ENCODE data around the gene ZNF267.
"Not testable (repeated sequence)": the region's sequence is repeated elsewhere in the genome, so short reads cannot be mapped to it uniquely, and the experiment has no call there.

The ZNF267 gene

DNA sequence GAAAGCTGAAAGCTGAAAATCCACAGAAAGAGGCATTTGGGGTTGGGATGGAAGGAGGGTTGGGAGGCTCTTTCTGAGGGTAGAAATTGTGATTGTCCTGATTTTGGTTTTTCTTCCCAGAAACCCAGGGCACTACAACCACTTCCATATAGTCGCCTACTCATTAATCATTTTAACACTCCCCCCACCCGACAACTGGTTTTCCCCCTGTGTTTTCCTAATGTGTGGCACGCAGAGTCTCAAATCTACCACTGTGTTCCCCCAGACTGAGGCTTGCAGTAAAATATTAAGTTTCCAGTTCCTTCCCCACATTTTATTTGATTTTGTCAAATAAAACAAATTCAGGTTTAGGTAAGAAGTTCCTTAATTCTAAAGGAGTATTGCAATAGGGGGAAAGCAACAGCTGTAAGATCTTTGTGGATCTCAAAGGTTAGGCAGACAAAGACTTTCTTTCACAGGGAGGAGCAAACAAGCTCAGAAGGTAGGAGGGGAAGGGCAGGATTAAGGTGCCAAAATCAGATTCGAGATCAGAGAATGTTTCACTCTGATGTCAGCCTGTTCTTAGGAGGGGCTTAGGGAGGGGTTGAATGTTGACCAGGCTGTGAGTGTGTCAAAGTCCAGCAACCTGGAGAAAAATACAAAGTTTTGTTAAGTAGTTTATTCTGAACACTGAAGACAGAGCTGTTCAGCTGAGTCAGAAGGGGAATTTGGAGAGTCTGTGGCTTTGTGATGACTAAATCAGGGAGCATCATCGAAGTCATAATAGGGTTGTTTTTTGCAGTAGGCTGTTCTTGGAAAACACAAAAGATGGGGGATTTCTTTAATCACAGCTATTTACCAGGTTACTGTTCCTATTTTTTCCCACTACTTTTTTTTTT, 3.6 kb downstream of the ZNF267 start:
- intact Hi-C loops (cut with DNase I) = no loop called here
- DNase-seq = peak in 3 of 42 donors; percentile 13 to 55 (median 31)

DNA sequence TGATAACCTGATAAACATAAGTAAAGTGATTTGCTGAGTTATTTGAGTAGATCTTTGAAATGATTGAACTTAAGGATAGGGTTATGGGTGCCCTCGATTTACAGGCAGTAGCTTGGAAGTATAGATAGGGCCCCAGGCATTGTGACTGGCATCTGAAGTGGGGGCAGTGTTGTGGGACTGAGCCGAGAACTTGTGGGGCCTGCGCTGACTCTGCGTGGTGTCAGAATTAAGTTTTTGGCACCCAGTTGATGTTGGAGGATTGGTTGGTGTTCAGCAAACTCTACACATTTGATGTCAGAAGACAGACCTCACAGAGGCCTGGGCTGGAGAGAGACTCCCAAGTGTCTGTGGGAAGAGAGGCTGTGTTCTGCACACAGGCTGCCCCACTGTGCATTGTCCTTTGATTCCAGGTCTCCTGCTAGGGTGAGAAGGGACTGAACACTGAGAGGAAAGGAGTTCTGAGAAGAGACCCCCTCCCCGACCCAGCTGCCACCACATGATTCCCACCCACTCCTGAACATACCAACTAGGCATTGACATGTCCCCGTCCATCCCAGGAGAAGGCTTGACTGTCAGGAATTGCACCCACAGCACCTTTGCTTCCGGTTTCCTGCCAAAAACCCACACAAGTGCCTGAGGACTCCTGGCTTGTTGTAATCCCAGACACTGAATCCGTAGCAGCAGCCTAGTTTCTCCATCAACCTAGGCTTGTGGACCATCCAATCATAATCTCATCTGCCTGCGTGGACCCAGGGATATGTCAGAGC, 4.5 kb downstream of the ZNF267 start:
- DNase-seq = no peak
- intact Hi-C loops (cut with DNase I) = no loop called here

DNA sequence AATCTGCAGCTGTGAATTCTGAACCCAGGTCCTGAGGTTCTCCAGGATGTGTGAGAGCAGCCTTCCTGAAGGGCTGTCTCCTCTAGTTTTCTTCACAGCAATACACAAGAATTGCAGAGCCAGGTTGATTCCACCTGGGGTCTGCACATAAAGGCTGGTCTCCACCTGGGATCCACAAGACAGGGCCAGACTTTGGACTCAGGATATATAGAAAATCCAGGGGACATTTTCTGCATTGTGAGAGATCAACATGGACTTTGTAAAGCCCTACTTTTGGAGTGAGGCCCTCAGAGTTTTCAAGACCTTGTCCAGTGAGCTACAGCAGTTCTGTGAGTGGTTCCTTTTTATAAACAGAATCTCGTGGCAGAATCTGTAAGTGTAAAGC, 6.3 kb downstream of the ZNF267 start:
- intact Hi-C loops (cut with DNase I) = no loop called here
- no peak for DNase-seq

GRCh38 chr16:31880322-31880979, 6.8 kb downstream of the ZNF267 start:
- peak in 5 of 42 donors; percentile 20 to 70 (median 35) for DNase-seq
- intact Hi-C loops (cut with DNase I) = no loop called here

GRCh38 chr16:31886227-31886626, 12.6 kb downstream of the ZNF267 start:
- intact Hi-C loops (cut with DNase I) = no loop called here
- DNase-seq = no peak

GRCh38 chr16:31888735-31889134, 15.1 kb downstream of the ZNF267 start:
- DNase-seq = no peak
- intact Hi-C loops (cut with DNase I) = no loop called here

- DNase-seq; intact Hi-C loops (cut with DNase I): not testable (repeated sequence)
These were observed 18.5 kb downstream of the ZNF267 start for GRCh38 chr16:31892111-31892510.

- DNase-seq = no peak
- intact Hi-C loops (cut with DNase I) = no loop called here
These were observed 20.2 kb downstream of the ZNF267 start for GRCh38 chr16:31893824-31894223.

DNA sequence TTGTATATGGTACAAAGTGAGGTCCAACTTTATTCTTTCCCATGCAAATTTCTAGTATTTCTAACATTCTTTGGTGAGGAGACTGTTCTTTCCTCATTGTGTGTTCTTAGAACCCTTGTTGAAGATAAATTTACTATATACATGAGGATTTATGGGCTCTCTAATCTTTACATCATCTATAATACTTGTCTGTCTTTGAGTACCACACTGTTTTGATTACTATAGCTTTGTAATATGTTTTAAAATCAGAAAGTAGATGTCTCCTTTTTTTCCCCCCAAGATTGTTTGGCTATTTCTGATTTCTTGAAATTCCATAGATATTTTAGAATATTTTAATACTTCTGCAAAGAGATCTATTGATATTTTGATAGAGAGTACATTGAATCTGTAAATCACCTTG, 23.7 kb downstream of the ZNF267 start:
- no peak for DNase-seq
- intact Hi-C loops (cut with DNase I) = no loop called here

DNA sequence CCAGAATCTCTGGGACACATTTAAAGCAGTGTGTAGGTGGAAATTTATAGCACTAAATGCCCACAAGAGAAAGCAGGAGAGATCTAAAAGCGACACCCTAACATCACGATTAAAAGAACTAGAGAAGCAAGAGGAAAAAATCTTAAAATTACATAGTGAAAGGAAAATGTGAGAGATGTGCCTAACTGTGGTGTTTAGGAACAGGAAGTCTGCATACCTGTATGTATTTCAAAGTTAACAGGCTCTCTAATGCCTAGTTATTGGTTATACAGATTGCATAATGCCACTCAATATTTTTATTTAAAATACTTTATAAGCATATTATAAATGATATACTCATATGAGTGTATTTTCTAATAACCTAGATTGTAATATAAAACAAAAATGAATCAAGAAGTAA, 25.9 kb downstream of the ZNF267 start:
- DNase-seq = no peak
- intact Hi-C loops (cut with DNase I) = no loop called here

GRCh38 chr16:31904571-31904970, 31.0 kb downstream of the ZNF267 start:
- intact Hi-C loops (cut with DNase I); DNase-seq: not testable (repeated sequence)

DNA sequence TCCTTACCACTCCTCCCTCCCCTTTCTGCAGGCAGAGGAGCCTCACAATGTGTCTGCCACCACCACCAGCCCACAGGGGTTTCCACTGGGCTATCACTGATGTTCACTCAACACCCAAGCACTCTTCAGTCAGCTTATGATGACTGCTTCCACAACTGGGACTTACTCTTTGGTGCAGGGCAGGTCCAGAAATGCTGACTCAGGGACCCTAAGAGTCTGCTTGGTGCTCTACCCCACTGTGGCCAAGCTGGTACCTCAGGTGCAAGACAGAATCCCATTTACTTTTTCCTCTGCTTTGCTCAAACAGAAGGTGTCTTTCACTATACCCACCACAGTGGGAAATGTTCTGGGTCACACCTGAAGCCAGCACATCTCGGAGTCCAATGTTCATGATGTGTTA, 40.1 kb downstream of the ZNF267 start:
- intact Hi-C loops (cut with DNase I) = no loop called here
- no peak for DNase-seq

DNA sequence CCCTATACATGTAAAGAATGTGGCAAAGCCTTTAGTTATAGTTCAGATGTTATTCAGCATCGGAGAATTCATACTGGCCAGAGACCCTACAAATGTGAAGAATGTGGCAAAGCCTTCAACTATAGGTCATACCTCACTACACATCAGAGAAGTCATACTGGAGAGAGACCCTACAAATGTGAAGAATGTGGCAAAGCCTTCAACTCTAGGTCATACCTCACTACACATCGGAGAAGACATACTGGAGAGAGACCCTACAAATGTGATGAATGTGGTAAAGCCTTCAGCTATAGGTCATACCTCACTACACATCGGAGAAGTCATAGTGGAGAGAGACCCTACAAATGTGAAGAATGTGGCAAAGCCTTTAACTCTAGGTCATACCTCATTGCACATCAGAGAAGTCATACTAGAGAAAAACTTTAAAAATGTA, 42.5 kb downstream of the ZNF267 start:
- intact Hi-C loops (cut with DNase I) = no loop called here
- no peak for DNase-seq

GRCh38 chr16:31920373-31920772, 46.8 kb downstream of the ZNF267 start:
- intact Hi-C loops (cut with DNase I) = no loop called here
- DNase-seq = no peak

DNA sequence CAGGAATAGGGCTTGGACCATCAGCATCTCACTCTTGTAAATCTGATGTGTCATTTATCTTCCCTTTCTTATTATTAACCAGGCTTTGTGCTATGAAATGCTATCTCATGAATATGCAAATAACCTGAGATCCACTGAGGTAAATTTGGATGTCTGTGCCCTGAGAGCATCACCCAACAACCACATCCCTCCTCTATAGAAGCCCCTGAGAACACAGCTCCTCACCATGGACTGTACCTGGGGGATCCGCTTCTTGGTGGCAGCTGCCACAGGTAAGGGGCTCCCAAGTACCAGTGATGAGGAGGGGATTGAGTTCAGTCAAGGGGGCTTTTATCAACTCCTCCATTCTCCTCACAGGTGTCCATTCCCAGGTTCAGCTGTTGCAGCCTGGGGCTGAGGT, 78.2 kb downstream of the ZNF267 start:
- DNase-seq; intact Hi-C loops (cut with DNase I): not testable (repeated sequence)

GRCh38 chr16:31952206-31952605, 78.6 kb downstream of the ZNF267 start:
- intact Hi-C loops (cut with DNase I); DNase-seq: not testable (repeated sequence)

- intact Hi-C loops (cut with DNase I); DNase-seq: not testable (repeated sequence)
These were observed 82.6 kb downstream of the ZNF267 start for GRCh38 chr16:31956221-31956620.

- DNase-seq; intact Hi-C loops (cut with DNase I): not testable (repeated sequence)
These were observed 86.7 kb downstream of the ZNF267 start for GRCh38 chr16:31960186-31960910.
